Measurements from ENCODE around the gene MMP8.
A peak's percentile ranks its signal among the peaks of the same experiment; 100 is the strongest.

The MMP8 gene

GRCh38 chr11:102719620-102720277 is 5.0 kb downstream of the MMP8 start:
- no peak for DNase-seq

- DNase-seq: no peak
Observed at GRCh38 chr11:102717280-102717679, 7.5 kb downstream of the MMP8 start.

DNA sequence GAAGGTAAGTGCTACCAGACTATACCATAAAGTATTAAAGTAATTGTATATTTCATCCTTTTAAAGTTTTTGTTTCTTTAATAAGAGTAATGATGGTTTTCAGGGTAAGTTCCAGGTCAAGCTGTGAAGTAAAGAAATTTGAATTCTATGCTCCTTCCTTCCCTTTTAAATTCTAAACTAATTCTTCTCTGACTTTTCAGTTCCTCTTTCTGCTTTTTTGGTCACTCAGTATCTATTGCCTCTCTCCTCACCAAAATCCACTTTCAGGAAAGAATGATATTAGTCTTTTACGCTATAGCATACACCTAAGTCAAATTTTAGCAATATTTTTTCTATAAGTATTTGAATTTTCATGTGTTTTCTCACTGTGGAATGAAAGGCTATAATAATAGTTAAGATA is 8.2 kb downstream of the MMP8 start:
- DNase-seq: no peak

DNA sequence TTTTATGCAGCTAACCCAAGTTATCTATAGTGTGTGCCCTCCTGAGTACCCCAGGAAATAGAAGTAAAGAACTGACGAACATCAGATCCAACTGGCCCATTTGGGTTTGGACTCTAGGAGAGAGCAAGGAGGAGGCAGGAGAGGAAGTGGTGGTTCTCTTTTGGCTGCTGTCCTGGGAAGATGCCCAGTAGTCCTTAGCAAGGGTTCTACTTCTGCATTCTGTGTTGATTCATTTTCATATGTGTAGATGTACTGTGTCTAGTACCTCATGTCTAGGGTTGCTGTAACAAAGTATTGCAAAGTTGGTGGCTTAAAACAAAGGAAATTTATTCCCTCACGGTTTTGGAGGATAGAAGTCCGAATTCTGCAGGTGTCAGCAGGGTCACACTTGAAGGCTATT is 12.6 kb downstream of the MMP8 start:
- DNase-seq: no peak

GRCh38 chr11:102709201-102709945 is 15.4 kb downstream of the MMP8 start:
- no peak for DNase-seq

DNA sequence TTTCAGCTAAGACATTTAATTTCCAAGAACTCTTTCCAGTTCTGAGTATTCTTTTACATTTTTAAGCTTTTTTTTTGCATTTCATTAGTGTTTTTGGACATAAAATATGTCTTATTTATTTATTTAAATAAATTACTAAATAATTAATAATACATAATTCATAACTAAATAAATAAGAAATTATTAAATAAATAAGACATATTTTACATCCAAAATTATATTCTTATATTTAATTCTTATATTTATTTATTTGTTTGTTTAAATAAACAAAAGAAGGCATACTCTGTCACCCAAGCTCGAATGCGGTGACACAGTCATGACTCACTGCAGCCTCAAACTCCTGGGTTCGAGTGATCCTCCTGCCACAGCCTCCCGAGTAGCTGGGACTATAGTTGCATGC is 16.1 kb downstream of the MMP8 start:
- DNase-seq: no peak

- DNase-seq: no peak
Observed at GRCh38 chr11:102705626-102706025, 19.1 kb downstream of the MMP8 start, which contains the start of gene MMP27. TSS of gene MMP27 (minus strand) at chr11:102705769. CDS start at chr11:102705714, 55 bp downstream.

GRCh38 chr11:102704841-102705240 is 19.9 kb downstream of the MMP8 start:
- DNase-seq: no peak

- DNase-seq: no peak
Observed at GRCh38 chr11:102703826-102704493, 20.8 kb downstream of the MMP8 start.

- no peak for DNase-seq
Observed at GRCh38 chr11:102695201-102695600, 29.6 kb downstream of the MMP8 start.

DNA sequence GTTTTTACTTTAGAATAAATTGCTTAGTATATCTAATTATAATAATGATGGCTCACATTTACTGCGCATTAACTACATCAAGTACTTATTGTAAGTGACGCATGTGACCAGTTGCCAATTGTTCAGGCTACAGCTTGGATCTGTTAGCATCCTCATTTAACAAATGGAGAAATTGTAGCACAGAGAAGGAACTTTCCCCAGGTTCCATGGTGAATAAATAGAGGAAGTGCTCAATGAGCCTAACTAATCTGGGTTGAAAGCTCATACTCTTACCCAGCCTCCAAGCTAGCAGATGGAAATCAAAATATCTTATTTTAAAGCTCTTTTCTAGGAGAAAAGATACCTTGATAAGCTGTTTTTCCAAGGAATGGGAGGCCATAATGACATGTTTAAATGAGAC is 39.0 kb downstream of the MMP8 start:
- no peak for DNase-seq

DNA sequence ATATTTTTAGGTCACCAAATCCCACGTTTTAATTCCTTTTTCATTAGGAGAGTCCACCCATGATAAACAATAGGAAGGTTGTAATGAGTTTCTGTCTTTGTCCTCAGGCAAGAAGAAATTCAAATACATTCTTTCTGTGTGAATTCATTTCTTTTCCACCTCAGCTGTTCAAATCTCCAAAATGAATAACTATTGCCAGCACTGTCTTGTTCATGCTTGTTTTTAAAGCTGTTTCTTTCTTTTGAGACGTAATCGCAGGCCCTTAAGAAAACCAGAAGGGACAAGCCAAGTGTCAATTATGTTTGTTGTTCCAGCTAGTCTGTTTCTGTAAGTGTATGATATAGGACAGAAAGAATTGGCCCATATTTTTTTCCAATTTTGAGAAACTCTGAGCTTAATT is 39.4 kb downstream of the MMP8 start:
- no peak for DNase-seq

DNA sequence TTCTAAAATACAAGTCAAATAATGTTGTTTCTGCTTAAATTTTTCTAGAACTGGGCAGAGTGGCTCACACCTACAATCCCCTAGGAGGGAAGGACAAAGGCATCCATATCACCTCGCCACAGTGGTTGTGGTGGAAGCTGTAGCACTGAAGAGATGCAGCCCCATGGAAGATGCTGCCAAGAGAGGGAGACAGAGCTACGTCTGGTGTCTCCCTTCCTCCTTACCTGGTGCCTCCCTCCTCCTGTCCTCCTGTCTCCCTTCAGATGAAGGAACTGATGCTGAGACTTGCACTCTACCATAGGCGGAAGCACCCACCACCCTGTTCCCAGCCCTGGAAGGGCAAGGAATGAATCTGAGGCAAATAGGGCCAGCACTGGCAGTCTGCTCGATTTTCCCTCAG is 41.5 kb downstream of the MMP8 start:
- DNase-seq: no peak

DNA sequence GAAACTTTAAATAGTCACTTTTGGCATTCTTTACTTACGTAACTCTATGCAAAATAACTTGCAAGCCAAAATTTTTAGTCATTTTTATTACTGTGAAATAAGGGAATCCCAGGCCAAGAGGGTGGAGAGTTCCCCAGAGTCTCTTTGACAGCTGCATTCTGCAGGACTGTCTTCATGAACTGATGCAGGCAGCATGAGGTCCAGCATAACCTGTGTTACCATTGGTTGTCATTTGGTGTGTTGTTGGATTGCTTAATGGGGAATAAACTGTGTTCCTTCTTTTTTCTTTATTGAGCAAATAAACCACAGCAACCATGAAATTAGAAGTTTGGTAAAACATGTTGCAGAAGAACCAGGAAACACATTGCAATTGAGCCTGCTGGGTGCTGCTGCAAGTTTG is 43.8 kb downstream of the MMP8 start:
- no peak for DNase-seq

GRCh38 chr11:102678022-102678421 is 46.7 kb downstream of the MMP8 start:
- no peak for DNase-seq

DNA sequence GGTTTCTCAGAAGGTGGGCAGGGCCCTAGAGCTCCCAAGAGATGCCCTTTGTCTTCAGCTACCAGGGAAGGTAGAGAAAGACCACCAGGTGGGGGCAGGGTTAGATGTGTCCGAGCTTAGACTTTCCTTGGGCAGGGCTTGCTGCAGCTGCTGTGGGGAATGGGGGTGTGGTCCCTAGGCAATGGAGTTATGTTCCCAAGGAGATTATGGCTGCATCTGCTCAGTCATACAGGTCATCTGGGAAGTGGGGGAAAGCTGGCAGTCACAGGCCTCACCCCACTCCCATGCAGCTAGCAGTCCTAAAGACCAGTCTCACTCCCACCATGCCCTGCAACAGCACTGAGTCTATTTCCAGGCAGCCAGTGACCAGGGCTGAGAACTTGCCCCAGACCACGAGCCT is 48.7 kb downstream of the MMP8 start:
- DNase-seq: no peak

DNA sequence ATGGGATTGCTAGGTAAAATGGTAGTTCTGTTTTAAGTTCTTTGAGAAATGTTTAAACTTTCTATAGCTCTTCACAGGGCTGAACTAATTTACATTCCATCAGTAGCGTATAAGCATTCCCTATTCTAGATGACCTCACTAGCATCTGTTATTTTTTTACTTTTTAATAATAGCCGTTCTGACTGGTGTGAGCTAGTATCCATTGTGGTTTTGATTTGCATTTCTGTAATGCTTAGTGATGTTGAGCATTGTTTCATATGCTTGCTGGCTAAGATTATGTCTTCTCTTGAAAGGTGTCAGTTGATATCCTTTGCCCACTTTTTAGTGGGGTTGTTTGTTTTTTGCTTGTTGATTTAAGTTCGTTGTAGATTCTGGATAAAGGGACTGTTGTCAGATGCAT is 55.1 kb downstream of the MMP8 start:
- DNase-seq: no peak

DNA sequence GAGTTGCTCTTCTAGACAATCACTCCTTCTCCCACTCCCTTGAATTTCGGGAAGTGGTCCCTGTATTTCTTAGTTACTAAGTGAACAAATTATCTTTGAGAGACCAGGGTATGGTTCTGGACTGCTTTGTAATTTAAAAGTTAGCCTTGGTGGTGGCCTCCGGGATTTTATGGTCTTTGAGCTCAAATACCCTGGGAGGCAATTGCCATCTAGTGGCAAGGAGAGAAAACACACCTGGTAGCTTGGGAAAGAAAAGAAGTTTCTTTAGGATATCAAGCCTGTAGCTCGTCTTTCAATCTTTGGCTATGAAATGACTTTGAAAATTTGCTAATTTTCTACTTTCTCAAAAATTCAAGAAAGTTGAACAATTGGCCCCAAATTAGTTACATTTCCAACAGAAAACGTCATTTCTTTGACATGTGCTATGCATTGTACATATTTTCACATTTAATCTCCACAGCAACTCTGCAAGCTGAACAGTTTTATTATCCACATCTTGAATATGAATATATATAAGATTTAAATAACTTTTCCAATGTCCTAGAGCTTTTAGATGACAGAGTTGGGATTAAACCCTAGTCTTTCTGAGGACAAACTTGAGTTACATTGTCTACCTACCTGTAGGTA is 58.3 kb downstream of the MMP8 start:
- DNase-seq: peak; percentile 76

DNA sequence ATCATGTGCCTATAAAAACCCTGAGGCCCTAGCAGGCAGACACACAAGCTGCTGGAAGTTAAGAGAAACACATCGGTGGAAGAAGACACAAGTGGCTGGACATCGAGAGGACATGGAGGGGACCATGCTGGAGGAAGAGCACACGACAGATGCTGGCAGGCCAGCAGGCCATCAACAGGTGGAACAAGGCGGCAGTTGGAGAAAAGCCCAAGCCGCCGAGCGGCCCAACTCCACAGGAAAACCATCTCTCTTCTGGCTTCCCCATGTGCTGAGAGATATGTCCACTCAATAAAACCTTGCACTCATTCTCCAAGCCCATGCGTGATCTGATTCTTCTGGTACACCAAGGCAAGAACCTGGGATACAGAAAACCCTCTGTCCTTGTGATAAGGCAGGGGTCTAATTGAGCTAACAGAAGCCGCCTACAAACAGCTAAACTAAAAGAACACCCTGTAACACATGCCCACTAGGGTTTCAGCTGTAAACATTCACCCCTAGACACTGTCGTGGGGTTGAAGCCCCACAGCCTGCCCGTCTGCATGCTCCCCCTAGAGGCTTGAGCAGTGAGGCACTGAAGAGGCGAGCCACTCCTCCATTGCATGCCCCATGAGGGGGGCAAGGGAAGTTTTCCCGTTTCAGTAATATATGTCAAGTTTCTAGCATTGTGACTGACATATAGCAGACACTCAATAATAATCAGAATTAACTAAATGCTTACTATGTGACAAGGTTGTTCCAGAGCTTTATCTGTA is 60.6 kb downstream of the MMP8 start:
- DNase-seq: no peak

DNA sequence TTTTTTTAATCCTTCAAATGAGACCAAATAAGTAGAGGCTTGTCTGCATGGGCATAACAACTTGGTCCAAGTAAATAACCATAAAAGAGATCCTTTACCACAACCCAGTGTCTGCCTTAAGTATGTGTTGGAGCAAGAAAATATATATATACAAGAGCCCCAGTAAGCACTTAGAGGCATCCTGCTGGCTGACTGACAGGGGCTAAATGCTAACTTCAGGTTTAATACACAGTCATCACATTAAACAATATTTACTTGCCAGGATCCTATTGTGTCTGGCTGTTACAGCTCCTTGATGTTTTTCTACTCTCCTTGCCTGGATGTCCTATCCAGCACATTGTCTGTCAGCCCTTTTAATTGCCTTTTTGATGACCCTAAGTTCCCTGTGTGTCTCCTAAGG is 62.1 kb downstream of the MMP8 start:
- no peak for DNase-seq

Measured in NCI-H526 treated with DMSO at 0.1 percent for 48 hours (cell line).